T-helper 2 cell treated with Interferon-gamma antibody and Interleukin-4, amounts not matched to agents 5 μg/mL and 100 μg/mL, for 36 hours (primary cell): ENCODE results near the gene C2CD3.
A peak's percentile ranks its signal among the peaks of the same experiment; 100 is the strongest.

Experiments
- DNase-seq: peaks from one replicate; pipeline ENCODE4 v3.0.0; 2021; ENCODE audit warnings: low spot score
- H3K27ac Mint-ChIP-seq: one replicate; pipeline ENCODE4 v1.8.0; 2021; ENCODE audit warnings: mild to moderate bottlenecking, mixed read lengths
- H3K27me3 Mint-ChIP-seq: one replicate; pipeline ENCODE4 v1.8.0; 2021; ENCODE audit warnings: low read depth, mixed read lengths
- H3K36me3 Mint-ChIP-seq: one replicate; pipeline ENCODE4 v1.8.0; 2021; ENCODE audit warnings: low read depth, mixed read lengths
- H3K4me1 Mint-ChIP-seq: one replicate; pipeline ENCODE4 v1.8.0; 2021; ENCODE audit warnings: low read depth, mixed read lengths
- H3K4me3 Mint-ChIP-seq: one replicate; pipeline ENCODE4 v1.8.0; 2022; ENCODE audit warnings: mild to moderate bottlenecking, moderate library complexity, mixed read lengths
- H3K9me3 Mint-ChIP-seq: one replicate; pipeline ENCODE4 v1.8.0; 2021; ENCODE audit warnings: mixed read lengths

Gene C2CD3

GRCh38 chr11:74009230-74009547 lies 161.6 kb downstream of the C2CD3 start:
- Mint-ChIP-seq H3K36me3 (peaks cover 21% of the 10 kb centered on the region), H3K4me3 (no peak overlapping the region), H3K27ac (peak overlapping the region; percentile 36), H3K4me1 (peaks cover 73% of the 10 kb centered on the region), H3K27me3 (no peaks in the 10 kb centered on the region), H3K9me3 (no peaks in the 10 kb centered on the region)
- DNase-seq, result no peak

GRCh38 chr11:74008373-74009229 lies 162.2 kb downstream of the C2CD3 start, which contains the start of gene UCP3:
TSS of gene UCP3 (minus strand) at chr11:74009085. CDS start at chr11:74007042, 2,043 bp downstream.
- no peak for DNase-seq
- Mint-ChIP-seq H3K4me1 (peaks cover 73% of the 10 kb centered on the region), H3K4me3 (peak within 1 kb of the TSS; percentile 51), H3K36me3 (peaks cover 22% of the 10 kb centered on the region), H3K9me3 (no peaks in the 10 kb centered on the region), H3K27ac (peak within 1 kb of the TSS; percentile 91), H3K27me3 (no peaks in the 10 kb centered on the region)

- H3K9me3 Mint-ChIP-seq, result no peaks in the 10 kb centered on the region
- no peaks in the 10 kb centered on the region for H3K27me3 Mint-ChIP-seq
- no peak overlapping the region for H3K4me3 Mint-ChIP-seq
- peaks cover 78% of the 10 kb centered on the region for H3K4me1 Mint-ChIP-seq
- DNase-seq, result no peak
- H3K27ac Mint-ChIP-seq, result peak overlapping the region; percentile 55
- peaks cover 28% of the 10 kb centered on the region for H3K36me3 Mint-ChIP-seq
Observed at GRCh38 chr11:74007691-74008372, 163.0 kb downstream of the C2CD3 start.

- H3K36me3 Mint-ChIP-seq, result peaks cover 32% of the 10 kb centered on the region
- H3K4me1 Mint-ChIP-seq, result peaks cover 75% of the 10 kb centered on the region
- no peak for DNase-seq
- H3K27ac Mint-ChIP-seq, result peak overlapping the region; percentile 75
- H3K27me3 Mint-ChIP-seq, result no peaks in the 10 kb centered on the region
- H3K4me3 Mint-ChIP-seq, result no peak overlapping the region
- no peaks in the 10 kb centered on the region for H3K9me3 Mint-ChIP-seq
Observed at GRCh38 chr11:74006743-74007304, 164.0 kb downstream of the C2CD3 start.

DNA sequence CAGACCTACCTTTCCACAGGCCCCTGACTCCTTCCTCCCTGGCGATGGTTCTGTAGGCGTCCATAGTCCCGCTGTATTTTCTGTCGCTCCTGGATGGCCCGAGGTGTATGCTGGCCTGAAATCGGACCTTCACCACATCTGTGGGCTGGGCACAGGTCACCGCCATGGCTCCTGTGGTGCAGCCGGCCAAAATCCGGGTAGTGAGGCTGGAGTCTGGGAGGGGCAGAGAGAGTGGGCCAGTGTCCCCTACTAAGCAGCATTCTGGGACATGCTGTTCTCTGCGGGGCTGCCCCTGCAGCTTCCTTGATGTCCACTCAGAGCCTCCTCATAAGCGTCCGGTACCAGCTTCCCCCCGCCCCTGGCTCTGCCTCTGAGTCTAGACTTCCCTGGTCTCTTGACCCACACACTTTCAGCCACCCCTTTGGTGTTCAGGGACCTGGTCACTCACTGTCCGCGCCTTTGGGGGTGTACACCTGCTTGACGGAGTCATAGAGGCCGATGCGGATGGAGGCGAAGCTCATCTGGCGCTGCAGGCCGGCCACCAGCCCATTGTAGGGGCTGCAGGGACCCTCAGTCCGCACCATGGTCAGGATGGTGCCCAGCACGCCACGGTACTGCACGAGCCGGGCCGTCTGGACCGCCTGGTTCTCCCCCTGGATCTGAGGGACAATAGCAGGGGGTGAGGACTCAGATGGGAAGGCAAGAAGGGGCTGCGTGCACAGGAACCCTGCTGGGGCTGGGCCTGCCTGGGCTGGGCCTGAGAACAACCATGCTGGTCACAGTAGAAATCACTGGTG lies 164.9 kb downstream of the C2CD3 start:
- H3K9me3 Mint-ChIP-seq, result no peaks in the 10 kb centered on the region
- no peaks in the 10 kb centered on the region for H3K27me3 Mint-ChIP-seq
- H3K4me3 Mint-ChIP-seq, result peak overlapping the region; percentile 79
- no peak for DNase-seq
- peaks cover 66% of the 10 kb centered on the region for H3K4me1 Mint-ChIP-seq
- peaks cover 35% of the 10 kb centered on the region for H3K36me3 Mint-ChIP-seq
- peak overlapping the region; percentile 94 for H3K27ac Mint-ChIP-seq

GRCh38 chr11:74004759-74005615 lies 165.8 kb downstream of the C2CD3 start:
- Mint-ChIP-seq H3K9me3 (no peaks in the 10 kb centered on the region), H3K27me3 (no peaks in the 10 kb centered on the region), H3K36me3 (peaks cover 37% of the 10 kb centered on the region), H3K27ac (peak overlapping the region; percentile 94), H3K4me3 (peak overlapping the region; percentile 79), H3K4me1 (peaks cover 57% of the 10 kb centered on the region)
- DNase-seq, result peak; percentile 83

DNA sequence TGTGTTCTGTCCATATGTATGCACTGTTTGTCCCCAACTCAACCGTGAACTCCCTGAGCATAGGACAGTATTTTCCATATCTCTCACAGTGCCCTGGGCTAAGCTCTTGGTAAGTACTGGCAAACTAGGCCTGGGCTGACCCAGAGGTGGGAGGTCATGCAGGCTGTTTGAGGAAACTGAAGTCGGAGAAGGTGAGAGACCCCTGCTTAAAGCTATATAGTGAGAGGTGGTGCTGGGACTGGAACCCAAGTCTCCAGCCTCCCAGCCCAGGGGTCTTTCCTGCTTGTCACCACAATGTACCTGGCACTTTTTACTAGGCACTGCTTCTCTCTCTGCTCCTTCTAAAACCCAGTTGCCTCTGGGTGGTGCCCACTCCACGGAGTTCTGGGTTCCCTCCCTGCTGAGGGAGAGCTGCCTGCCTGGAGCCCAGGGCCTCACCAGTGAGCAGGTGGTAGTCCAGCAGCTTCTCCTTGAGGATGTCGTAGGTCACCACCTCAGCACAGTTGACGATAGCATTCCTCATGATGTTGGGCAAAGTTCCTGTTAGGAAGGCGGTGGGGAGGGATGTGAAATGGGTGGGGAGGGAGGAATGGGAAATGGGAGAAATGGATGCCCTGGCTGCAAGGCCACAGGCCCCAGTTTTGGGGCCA lies 166.6 kb downstream of the C2CD3 start:
- H3K4me3 Mint-ChIP-seq, result peak overlapping the region; percentile 79
- no peaks in the 10 kb centered on the region for H3K9me3 Mint-ChIP-seq
- H3K36me3 Mint-ChIP-seq, result peaks cover 39% of the 10 kb centered on the region
- H3K27me3 Mint-ChIP-seq, result no peaks in the 10 kb centered on the region
- H3K27ac Mint-ChIP-seq, result peak overlapping the region; percentile 70
- no peak for DNase-seq
- H3K4me1 Mint-ChIP-seq, result peaks cover 58% of the 10 kb centered on the region

DNA sequence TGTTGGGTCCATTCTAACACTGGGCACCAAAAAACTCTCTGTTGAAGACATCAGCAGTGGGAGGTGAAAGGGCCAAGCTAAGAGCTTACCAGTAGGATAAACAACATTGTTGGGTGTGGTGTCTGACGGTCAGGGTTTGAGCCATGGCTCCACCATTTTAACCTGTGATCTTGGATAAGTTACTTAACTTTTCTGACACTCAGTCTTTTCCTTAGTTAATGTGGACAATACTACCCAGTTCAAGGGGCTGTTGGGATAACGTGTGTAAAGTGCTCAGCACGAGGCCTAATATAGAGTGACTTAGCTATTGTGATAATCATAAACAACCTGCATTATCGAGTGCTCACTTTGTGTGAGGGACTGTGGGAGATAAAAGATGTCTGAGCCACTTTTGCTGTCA lies 168.0 kb downstream of the C2CD3 start:
- H3K4me1 Mint-ChIP-seq, result peaks cover 48% of the 10 kb centered on the region
- H3K4me3 Mint-ChIP-seq, result no peak overlapping the region
- no peak for DNase-seq
- H3K36me3 Mint-ChIP-seq, result peaks cover 39% of the 10 kb centered on the region
- H3K27ac Mint-ChIP-seq, result peak overlapping the region; percentile 37
- no peaks in the 10 kb centered on the region for H3K27me3 Mint-ChIP-seq
- no peaks in the 10 kb centered on the region for H3K9me3 Mint-ChIP-seq

GRCh38 chr11:74001822-74002286 lies 168.9 kb downstream of the C2CD3 start:
- H3K4me1 Mint-ChIP-seq, result peaks cover 50% of the 10 kb centered on the region
- no peak overlapping the region for H3K4me3 Mint-ChIP-seq
- no peaks in the 10 kb centered on the region for H3K27me3 Mint-ChIP-seq
- no peak for DNase-seq
- peak overlapping the region; percentile 56 for H3K27ac Mint-ChIP-seq
- peaks cover 39% of the 10 kb centered on the region for H3K36me3 Mint-ChIP-seq
- no peaks in the 10 kb centered on the region for H3K9me3 Mint-ChIP-seq

- Mint-ChIP-seq H3K4me1 (peaks cover 51% of the 10 kb centered on the region), H3K27me3 (no peaks in the 10 kb centered on the region), H3K36me3 (peaks cover 39% of the 10 kb centered on the region), H3K27ac (no peak overlapping the region), H3K9me3 (no peaks in the 10 kb centered on the region), H3K4me3 (no peak overlapping the region)
- DNase-seq, result no peak
Observed at GRCh38 chr11:74000307-74001133, 170.3 kb downstream of the C2CD3 start.

- DNase-seq, result no peak
- H3K9me3 Mint-ChIP-seq, result no peaks in the 10 kb centered on the region
- no peak overlapping the region for H3K4me3 Mint-ChIP-seq
- H3K27ac Mint-ChIP-seq, result no peak overlapping the region
- H3K36me3 Mint-ChIP-seq, result peaks cover 34% of the 10 kb centered on the region
- H3K27me3 Mint-ChIP-seq, result no peaks in the 10 kb centered on the region
- peaks cover 51% of the 10 kb centered on the region for H3K4me1 Mint-ChIP-seq
Observed at GRCh38 chr11:73999581-74000306, 171.1 kb downstream of the C2CD3 start.
